DMS114 treated with DMSO at 0.1 percent for 48 hours (cell line): ENCODE measurements around the gene MTG1.

Experiments used
- DNase-seq: peaks from one replicate; lab custom pipeline; 2025; ENCODE audit not compliant: unreplicated experiment; lab: John Stamatoyannopoulos, UW

MTG1 gene

GRCh38 chr10:133394064-133394663 lies at the start of gene MTG1:
TSS of gene MTG1 (plus strand) at chr10:133394157. CDS start at chr10:133394221, 64 bp downstream.
- peak; percentile 76 for DNase-seq

GRCh38 chr10:133344236-133344635 lies 49.7 kb upstream of the MTG1 start:
- no peak for DNase-seq

- DNase-seq = no peak
Measured at GRCh38 chr10:133346413-133346812, 47.5 kb upstream of the MTG1 start.

- no peak for DNase-seq
Measured at GRCh38 chr10:133347710-133348517, 46.0 kb upstream of the MTG1 start.

GRCh38 chr10:133349160-133349568 lies 44.8 kb upstream of the MTG1 start:
- DNase-seq = no peak

- no peak for DNase-seq
Measured at GRCh38 chr10:133349577-133350011, 44.4 kb upstream of the MTG1 start.

- no peak for DNase-seq
Measured at GRCh38 chr10:133350283-133350949, 43.5 kb upstream of the MTG1 start.

GRCh38 chr10:133350950-133351329 lies 43.0 kb upstream of the MTG1 start:
- DNase-seq = no peak

GRCh38 chr10:133351408-133352318 lies 42.3 kb upstream of the MTG1 start:
- DNase-seq = no peak

GRCh38 chr10:133353202-133353959 lies 40.6 kb upstream of the MTG1 start:
- DNase-seq = no peak

GRCh38 chr10:133353988-133354605 lies 39.9 kb upstream of the MTG1 start:
- no peak for DNase-seq

- no peak for DNase-seq
Measured at GRCh38 chr10:133354672-133355240, 39.2 kb upstream of the MTG1 start.

GRCh38 chr10:133355266-133355665 lies 38.7 kb upstream of the MTG1 start:
- DNase-seq = no peak

GRCh38 chr10:133355991-133356390 lies 38.0 kb upstream of the MTG1 start:
- DNase-seq = no peak

GRCh38 chr10:133356549-133357284 lies 37.2 kb upstream of the MTG1 start:
- DNase-seq = no peak

- DNase-seq = no peak
Measured at GRCh38 chr10:133357285-133358161, 36.4 kb upstream of the MTG1 start, which contains the start of gene FUOM. TSS of gene FUOM (minus strand) at chr10:133358019. CDS start at chr10:133358007, 12 bp downstream.

GRCh38 chr10:133358162-133358924 lies 35.6 kb upstream of the MTG1 start:
- DNase-seq = no peak
